ENCODE data around the gene TAS2R16. TPM values are rescaled to one million over a fixed set of nuclear protein-coding genes. Genes with fewer than 3 reads are reported as not detected.

TAS2R16 gene
- total and polyA plus RNA-seq, 12 donors, result not detected

DNA sequence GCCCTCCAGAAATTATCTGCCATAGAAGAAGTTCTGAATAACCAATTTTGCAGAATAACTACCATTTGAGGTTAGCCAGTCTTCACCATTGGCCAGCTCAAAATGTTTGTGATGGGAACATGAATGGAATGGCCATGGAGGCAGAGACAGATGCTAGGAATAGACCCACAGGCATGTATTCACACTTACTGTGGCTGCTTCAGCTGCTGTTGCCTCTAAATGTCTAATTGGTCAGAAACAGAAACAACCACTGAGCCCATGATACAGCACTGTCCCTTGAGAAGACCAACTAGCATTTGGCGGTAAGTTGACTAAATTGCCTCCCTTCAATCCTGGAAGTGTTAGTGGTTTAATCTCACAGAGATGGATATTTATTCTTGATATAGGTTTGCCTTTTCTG, 38.6 kb upstream of the TAS2R16 start:
- WGBS, 2 donors, result 94 to 100% methylated on average over 1 of the region's 1 CpG
- intact Hi-C loops (cut with DNase I), result no loop called here
- TF ChIP-seq, protein P1, sequence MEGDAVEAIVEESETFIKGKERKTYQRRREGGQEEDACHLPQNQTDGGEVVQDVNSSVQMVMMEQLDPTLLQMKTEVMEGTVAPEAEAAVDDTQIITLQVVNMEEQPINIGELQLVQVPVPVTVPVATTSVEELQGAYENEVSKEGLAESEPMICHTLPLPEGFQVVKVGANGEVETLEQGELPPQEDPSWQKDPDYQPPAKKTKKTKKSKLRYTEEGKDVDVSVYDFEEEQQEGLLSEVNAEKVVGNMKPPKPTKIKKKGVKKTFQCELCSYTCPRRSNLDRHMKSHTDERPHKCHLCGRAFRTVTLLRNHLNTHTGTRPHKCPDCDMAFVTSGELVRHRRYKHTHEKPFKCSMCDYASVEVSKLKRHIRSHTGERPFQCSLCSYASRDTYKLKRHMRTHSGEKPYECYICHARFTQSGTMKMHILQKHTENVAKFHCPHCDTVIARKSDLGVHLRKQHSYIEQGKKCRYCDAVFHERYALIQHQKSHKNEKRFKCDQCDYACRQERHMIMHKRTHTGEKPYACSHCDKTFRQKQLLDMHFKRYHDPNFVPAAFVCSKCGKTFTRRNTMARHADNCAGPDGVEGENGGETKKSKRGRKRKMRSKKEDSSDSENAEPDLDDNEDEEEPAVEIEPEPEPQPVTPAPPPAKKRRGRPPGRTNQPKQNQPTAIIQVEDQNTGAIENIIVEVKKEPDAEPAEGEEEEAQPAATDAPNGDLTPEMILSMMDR (IDR thresholded peaks at IDR 0.05), result no peak

DNA sequence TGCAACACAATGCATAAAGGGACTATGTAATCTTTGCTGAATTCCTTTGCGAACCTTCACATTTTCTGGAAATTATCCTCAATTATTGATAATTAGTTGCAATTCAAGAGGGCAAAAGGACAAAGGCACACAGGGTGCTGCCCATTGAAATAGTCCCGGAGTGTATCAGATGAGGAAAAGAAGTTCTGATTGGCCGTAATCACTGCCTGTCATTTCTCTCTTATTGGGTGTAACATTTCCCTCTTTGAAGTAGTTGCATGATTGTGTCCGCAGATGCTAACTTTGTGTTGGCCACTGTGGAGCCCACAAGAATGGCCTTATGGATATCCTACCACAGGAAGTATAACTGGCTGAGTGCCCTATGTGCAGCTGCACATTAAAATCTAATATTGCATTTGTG, 35.1 kb upstream of the TAS2R16 start:
- DNase-seq (no peak), ATAC-seq (no peak)
- TF ChIP-seq, protein P1 (IDR thresholded peaks at IDR 0.05), result no peak
- H3K27me3 ChIP-seq, result no peaks in the 10 kb centered on the region
- no peak overlapping the region for H3K4me3 ChIP-seq
- no peaks in the 10 kb centered on the region for H3K4me1 ChIP-seq
- peaks cover 0 to 29% (median 0%) of the 10 kb centered on the region in 11 donors for H3K9me3 ChIP-seq
- WGBS, 2 donors, result 88 to 90% methylated on average over 4 of the region's 4 CpGs
- no peaks in the 10 kb centered on the region for H3K36me3 ChIP-seq
- intact Hi-C loops (cut with DNase I), result no loop called here
- no peak overlapping the region for H3K27ac ChIP-seq

More for the DNA sequence above, 38.6 kb upstream of the TAS2R16 start:
- Histone ChIP-seq H3K27ac (no peak overlapping the region), H3K27me3 (no peaks in the 10 kb centered on the region), H3K4me1 (no peaks in the 10 kb centered on the region), H3K9me3 (peaks cover 0 to 29% (median 0%) of the 10 kb centered on the region in 11 donors), H3K36me3 (no peaks in the 10 kb centered on the region), H3K4me3 (no peak overlapping the region)
- ATAC-seq, result no peak
- no peak for DNase-seq

DNA sequence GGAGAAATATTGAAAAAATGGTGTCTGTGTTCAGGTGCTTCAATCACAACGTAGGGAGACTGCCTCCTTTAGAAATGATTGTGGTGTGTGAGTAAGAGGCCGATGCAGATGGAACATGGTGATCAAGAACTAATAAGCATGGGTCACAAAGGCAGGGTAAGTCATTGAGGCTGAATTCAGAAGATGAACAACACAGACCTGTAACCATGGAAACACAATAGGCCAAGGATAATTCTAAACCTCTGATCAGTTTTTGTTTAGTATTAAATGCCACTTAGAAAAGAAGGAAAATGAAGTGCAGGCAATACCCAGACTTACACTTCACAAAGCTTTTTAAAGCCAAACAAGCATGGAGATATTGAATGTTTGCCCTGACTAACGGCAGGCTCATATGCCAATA, 32.8 kb upstream of the TAS2R16 start:
- Histone ChIP-seq H3K27me3 (no peaks in the 10 kb centered on the region), H3K36me3 (no peaks in the 10 kb centered on the region), H3K9me3 (peaks cover 0 to 15% (median 0%) of the 10 kb centered on the region in 11 donors), H3K4me3 (no peak overlapping the region), H3K27ac (no peak overlapping the region), H3K4me1 (no peaks in the 10 kb centered on the region)
- TF ChIP-seq, protein P1 (IDR thresholded peaks at IDR 0.05), result no peak
- 75 to 86% methylated on average over 3 of the region's 3 CpGs for WGBS, 2 donors
- no peak for DNase-seq
- no peak for ATAC-seq
- intact Hi-C loops (cut with DNase I), result no loop called here

DNA sequence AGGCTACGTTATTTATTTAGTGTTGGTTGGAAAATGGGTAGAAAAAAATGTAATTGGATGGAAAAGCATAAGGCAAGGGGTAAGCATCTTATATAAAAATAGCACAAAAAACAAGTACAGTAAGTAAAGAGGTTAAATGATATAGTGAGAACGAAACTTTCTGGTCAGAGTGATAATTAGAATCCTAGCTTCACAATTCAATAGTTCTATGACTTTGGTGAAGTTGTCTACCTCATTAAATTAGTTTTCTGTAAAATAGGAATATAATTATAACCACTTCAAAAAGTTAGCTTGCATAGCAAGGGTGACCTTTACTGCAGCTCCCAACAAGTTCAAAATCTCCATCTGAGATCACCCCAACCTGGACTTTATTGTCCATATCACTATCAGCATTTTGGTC, 30.8 kb upstream of the TAS2R16 start:
- TF ChIP-seq, protein P1 (IDR thresholded peaks at IDR 0.05), result no peak
- WGBS, 2 donors, result 78 to 79% methylated on average over 2 of the region's 2 CpGs
- H3K4me1 ChIP-seq, result no peaks in the 10 kb centered on the region
- peaks cover 0 to 17% (median 6%) of the 10 kb centered on the region in 11 donors for H3K9me3 ChIP-seq
- H3K27me3 ChIP-seq, result no peaks in the 10 kb centered on the region
- H3K36me3 ChIP-seq, result no peaks in the 10 kb centered on the region
- intact Hi-C loops (cut with DNase I), result no loop called here
- H3K27ac ChIP-seq, result no peak overlapping the region
- no peak overlapping the region for H3K4me3 ChIP-seq
- ATAC-seq (no peak), DNase-seq (no peak)

All from heart right ventricle (tissue), 16 donors.